Measurements from ENCODE around the gene KLF2. TPM values are rescaled to one million over a fixed set of nuclear protein-coding genes. Genes with fewer than 3 reads are reported as not detected.

The KLF2 gene
- total RNA-seq (2022; extraction: Qiagen RNA extraction) = 13.5 to 29.0 TPM (median 24.8 TPM) in 5 replicates

DNA sequence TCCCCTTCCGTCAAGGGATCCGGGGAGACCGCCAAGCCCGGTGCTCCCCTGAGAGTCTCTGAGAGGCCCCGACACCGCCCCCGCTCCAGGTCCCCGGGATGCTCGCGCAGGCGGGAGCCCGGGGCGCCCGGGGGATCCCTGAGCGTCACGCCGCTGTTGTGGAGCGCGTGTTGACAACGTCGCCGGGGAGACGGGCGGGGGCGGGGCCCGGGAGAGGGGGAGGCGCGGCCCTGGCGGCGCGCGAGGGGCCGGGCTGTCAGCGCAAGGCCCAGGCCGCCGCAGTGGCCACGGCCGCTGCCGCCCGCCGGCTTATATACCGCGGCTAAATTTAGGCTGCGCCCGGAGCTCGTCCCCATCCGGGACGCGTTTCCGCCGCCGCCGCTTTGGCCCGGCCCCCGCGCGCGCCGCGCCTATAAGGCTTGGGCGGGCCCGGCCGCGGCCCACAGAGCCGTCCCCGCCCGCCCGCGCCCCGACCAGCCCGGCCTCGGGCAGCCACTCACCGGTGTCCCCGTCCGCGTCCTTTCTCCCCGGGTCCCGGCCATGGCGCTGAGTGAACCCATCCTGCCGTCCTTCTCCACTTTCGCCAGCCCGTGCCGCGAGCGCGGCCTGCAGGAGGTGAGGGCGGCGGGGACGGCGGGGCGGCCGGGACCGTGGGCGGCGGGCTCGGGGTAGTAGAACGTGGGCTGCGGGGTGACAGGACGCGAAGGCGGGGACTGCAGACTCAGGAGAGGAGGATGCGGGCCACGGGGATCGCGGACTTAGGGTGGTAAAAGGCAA is at the start of gene KLF2:
TSS of gene KLF2 (plus strand) at position 443 of the 777 bp plus-strand sequence. CDS start at position 541, 98 bp downstream.

Other genes with a start within 250 kb of the KLF2 start
- gene TPM4, start 248.3 kb upstream of the KLF2 start, total RNA-seq (2022; extraction: Qiagen RNA extraction) = 439 to 540 TPM (median 514 TPM) in 5 replicates
- gene RAB8A, start 212.9 kb upstream of the KLF2 start, total RNA-seq (2022; extraction: Qiagen RNA extraction) = 53.3 to 92.2 TPM (median 58.8 TPM) in 5 replicates
- gene HSH2D, start 181.1 kb upstream of the KLF2 start, total RNA-seq (2022; extraction: Qiagen RNA extraction) = 0.10 TPM in 1 of 5 replicates, not detected in the others
- gene CIB3, start 151.3 kb upstream of the KLF2 start, total RNA-seq (2022; extraction: Qiagen RNA extraction) = not detected in 5 replicates
- gene FAM32A, start 139.4 kb upstream of the KLF2 start, total RNA-seq (2022; extraction: Qiagen RNA extraction) = 87.8 to 98.9 TPM (median 95.9 TPM) in 5 replicates
- gene AP1M1, start 126.9 kb upstream of the KLF2 start, total RNA-seq (2022; extraction: Qiagen RNA extraction) = 58.1 to 69.2 TPM (median 64.5 TPM) in 5 replicates
- gene EPS15L1, start 147.1 kb downstream of the KLF2 start, total RNA-seq (2022; extraction: Qiagen RNA extraction) = 14.2 to 19.0 TPM (median 17.8 TPM) in 5 replicates
- gene CALR3, start 171.3 kb downstream of the KLF2 start, total RNA-seq (2022; extraction: Qiagen RNA extraction) = 0.12 TPM in 1 of 5 replicates, not detected in the others
- 1.7 to 3.1 TPM (median 2.5 TPM) in 5 replicates for gene C19orf44, start 171.6 kb downstream of the KLF2 start, total RNA-seq (2022; extraction: Qiagen RNA extraction)
- gene CHERP, start 217.6 kb downstream of the KLF2 start, total RNA-seq (2022; extraction: Qiagen RNA extraction) = 25.0 to 35.2 TPM (median 33.1 TPM) in 5 replicates
- gene SLC35E1, start 247.6 kb downstream of the KLF2 start, total RNA-seq (2022; extraction: Qiagen RNA extraction) = 14.6 to 23.8 TPM (median 21.9 TPM) in 5 replicates

All from A549 treated with dexamethasone at 1 μM for 4 hours (cell line).